Breast epithelium (tissue), 4 donors: Measurements from ENCODE around the gene MYRF. TPM values are rescaled to one million over a fixed set of nuclear protein-coding genes. Genes with fewer than 3 reads are reported as not detected.

Experiments used
- DNase-seq, 2 donors: peaks; one replicate each; pipeline ENCODE4 v3.0.0-alpha.2; 2019; ENCODE audit warnings: low spot score in 2 of 2
- H3K27ac ChIP-seq, 2 donors: fragments of 200-600 bp; sonication (generic) in 1 of 2; one replicate each; pipeline ENCODE4 v1.5.1; 2016 to 2019; ENCODE audit warnings: mild to moderate bottlenecking in 1 of 2
- H3K27me3 ChIP-seq, 2 donors: fragments of 200-600 bp; sonication (generic) in 1 of 2; one replicate each; pipeline versions ENCODE4 v1.5.1 to v1.6.0; 2017 to 2019; ENCODE audit warnings: control low read depth in 1 of 2, mild to moderate bottlenecking in 1 of 2
- H3K36me3 ChIP-seq: fragments of 200-600 bp; one replicate; pipeline ENCODE4 v1.5.1; 2019
- H3K4me1 ChIP-seq, 2 donors: fragments of 200-600 bp; sonication (generic); one replicate each; pipeline ENCODE4 v1.5.1; 2016 to 2019; ENCODE audit warnings: control low read depth in 1 of 2
- H3K4me3 ChIP-seq, 3 donors: fragments of 200-600 bp; sonication (generic); 1 replicate in 2 of 3; 2 replicates in 1 of 3; pipeline ENCODE4 v1.5.1; 2016 to 2019; ENCODE audit warnings: mild to moderate bottlenecking in 3 of 3, moderate library complexity in 2 of 3
- H3K9me3 ChIP-seq, 2 donors: fragments of 200-600 bp; sonication (generic) in 1 of 2; one replicate each; pipeline ENCODE4 v1.5.1; 2016 to 2019; ENCODE audit warnings: control low read depth in 1 of 2
- CTCF ChIP-seq, 3 donors: fragments of 450-650 bp; IDR thresholded peaks; one replicate each; pipeline ENCODE4 v1.5.1; 2016 to 2017; ENCODE audit warnings: antibody characterized with exemption in 3 of 3, mild to moderate bottlenecking in 3 of 3, moderate library complexity in 3 of 3
- POLR2A ChIP-seq: fragments of 450-650 bp; IDR thresholded peaks from one replicate; pipeline ENCODE4 v1.6.1; 2016; ENCODE audit warnings: antibody characterized with exemption, mild to moderate bottlenecking, moderate library complexity
- POLR2AphosphoS5 ChIP-seq, 3 donors: sonication (generic); formaldehyde crosslinking; IDR thresholded peaks; one replicate each; pipeline ENCODE4 v1.6.1; 2017; ENCODE audit warnings: antibody characterized with exemption in 3 of 3
- intact Hi-C: fragments of 100-400 bp; cut with DNase I; formaldehyde crosslinking; loops from one replicate; pipeline ENCODE4 v1.15.1; 2023; ENCODE audit warnings: low total_unique reads
- total RNA-seq, 3 donors: library from RNA; depleted of rRNA; stranded (reverse); fragments of >200 nt; gene quantifications; one replicate each; pipeline ENCODE4 v1.1.0, GENCODE V29; 2016

MYRF gene
- total RNA-seq, 3 donors from 2014 or later = 0.32 to 6.9 (median 0.66) TPM

DNA sequence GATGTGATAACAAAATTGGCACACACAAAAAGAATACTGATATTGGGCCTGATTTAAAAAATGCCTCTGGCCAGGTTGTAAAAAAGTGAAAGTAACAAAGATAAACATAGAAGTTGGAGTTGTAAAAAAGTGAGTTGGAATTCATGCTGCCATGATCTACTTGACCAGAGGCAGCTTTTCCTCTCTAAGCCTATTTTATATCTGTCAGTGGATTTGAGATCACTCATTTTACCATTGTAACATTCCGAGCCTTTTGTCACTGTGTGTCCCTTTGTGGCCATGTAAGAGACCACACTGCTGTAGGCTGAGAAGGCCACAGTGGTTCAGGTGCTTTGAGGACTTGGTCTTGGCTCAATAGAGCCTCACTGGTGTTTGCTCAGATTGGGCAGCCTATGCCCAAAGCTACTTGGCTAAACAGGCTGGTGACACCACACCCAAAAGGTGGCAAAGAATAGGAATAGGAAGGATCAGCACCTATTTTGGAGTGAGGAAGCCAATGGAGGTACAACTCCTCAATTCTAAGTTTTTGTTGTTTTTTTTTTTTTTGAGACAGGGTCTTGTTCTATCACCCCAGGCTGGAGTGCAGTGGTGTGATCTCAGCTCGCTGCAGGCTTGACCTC is 47.3 kb downstream of the MYRF start:
- H3K27ac ChIP-seq = no peak overlapping the region
- intact Hi-C loops = loop anchor here (10.0 kb wide), 1 partner anchor 285 kb away; no protein-coding TSS in a partner anchor

DNA sequence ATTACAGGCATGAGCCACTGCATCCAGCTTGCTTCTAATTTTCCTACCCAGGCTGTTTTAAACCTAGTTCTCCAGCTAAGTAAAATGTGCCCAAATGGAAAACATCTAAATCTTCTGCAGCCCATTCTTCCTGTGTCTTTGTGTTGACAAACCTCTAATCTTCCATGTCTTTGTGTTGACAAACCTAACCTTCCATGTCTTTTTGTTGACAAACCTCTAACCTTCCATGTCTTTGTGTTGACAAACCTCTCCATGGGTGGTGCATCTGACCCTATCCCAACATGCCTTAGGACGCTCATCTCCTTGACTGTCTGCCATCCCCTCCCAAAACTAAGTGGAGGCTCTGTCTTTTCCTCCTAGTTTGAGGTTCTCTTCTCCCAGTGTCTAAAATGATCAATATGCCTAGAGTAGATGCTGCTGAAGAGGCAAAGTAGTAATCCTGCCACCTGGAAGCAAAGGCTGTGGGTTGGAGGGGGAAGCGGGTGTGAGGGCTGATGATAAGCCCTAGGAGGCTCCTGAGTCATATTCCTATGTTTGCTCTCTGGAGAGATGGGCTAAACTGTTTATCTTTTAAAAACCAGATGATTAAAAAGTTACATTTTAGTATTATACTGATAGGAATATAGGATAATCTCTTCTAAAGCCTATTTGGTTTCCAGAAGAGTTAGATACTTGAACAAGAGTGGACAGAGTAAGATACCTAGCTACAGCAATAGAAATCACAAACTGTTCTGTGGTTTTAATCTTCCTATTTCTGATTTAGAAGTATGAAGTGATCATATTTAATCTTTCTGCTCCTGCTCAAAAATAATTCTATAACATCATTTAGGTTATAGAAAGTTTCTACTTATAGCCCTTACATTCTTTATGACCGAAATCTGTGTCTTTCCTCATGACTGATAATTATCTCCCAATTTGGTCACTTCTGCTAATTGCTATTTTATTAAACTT is 48.2 kb downstream of the MYRF start:
- no peak for DNase-seq
- TF ChIP-seq POLR2AphosphoS5 (IDR thresholded peaks at IDR 0.05) (no peak), CTCF (IDR thresholded peaks at IDR 0.05) (no peak), POLR2A (no peak)
- Histone ChIP-seq H3K9me3 (no peaks in the 10 kb centered on the region), H3K4me1 (no peaks in the 10 kb centered on the region), H3K27me3 (no peaks in the 10 kb centered on the region), H3K27ac (no peak overlapping the region), H3K4me3 (no peak overlapping the region), H3K36me3 (no peaks in the 10 kb centered on the region)
- intact Hi-C loops = no loop called here

More for the DNA sequence above, 47.3 kb downstream of the MYRF start:
- no peak overlapping the region for H3K4me3 ChIP-seq
- TF ChIP-seq POLR2AphosphoS5 (IDR thresholded peaks at IDR 0.05) (no peak), POLR2A (no peak), CTCF (IDR thresholded peaks at IDR 0.05) (no peak)
- no peak for DNase-seq
- no peaks in the 10 kb centered on the region for H3K36me3 ChIP-seq
- H3K27me3 ChIP-seq = no peaks in the 10 kb centered on the region
- no peaks in the 10 kb centered on the region for H3K9me3 ChIP-seq
- H3K4me1 ChIP-seq = no peaks in the 10 kb centered on the region

DNA sequence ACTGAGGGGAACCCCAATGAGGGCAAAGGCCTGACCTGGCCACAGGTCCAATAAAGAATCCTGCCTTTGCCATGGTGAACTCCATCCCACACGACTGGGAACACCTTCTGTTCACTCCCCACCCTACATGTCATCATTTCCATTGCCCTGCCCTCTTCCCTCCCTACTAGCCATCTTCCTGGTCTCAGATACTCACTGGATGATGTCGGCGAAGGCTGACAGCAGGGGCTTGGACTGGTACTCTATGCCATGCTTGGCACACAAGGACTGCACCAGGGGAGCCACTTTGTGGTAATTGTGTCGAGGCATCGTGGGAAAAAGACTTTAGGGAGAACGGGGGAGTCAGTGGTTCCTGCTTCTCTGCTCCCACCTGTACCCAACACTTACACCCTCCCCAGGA is 50.2 kb downstream of the MYRF start:
- no peaks in the 10 kb centered on the region for H3K36me3 ChIP-seq
- intact Hi-C loops = no loop called here

GRCh38 chr11:61803889-61804647 is 51.6 kb downstream of the MYRF start:
- Histone ChIP-seq H3K27ac (no peak overlapping the region), H3K4me1 (no peaks in the 10 kb centered on the region), H3K4me3 (no peak overlapping the region), H3K27me3 (no peaks in the 10 kb centered on the region), H3K36me3 (no peaks in the 10 kb centered on the region), H3K9me3 (no peaks in the 10 kb centered on the region)
- intact Hi-C loops = no loop called here
- DNase-seq = no peak
- TF ChIP-seq CTCF (IDR thresholded peaks at IDR 0.05) (no peak), POLR2A (no peak), POLR2AphosphoS5 (IDR thresholded peaks at IDR 0.05) (no peak)

More for the DNA sequence above, 50.2 kb downstream of the MYRF start:
- no peak for DNase-seq
- Histone ChIP-seq H3K27ac (no peak overlapping the region), H3K4me3 (no peak overlapping the region), H3K9me3 (no peaks in the 10 kb centered on the region), H3K4me1 (no peaks in the 10 kb centered on the region), H3K27me3 (no peaks in the 10 kb centered on the region)
- TF ChIP-seq CTCF (IDR thresholded peaks at IDR 0.05) (no peak), POLR2A (no peak), POLR2AphosphoS5 (IDR thresholded peaks at IDR 0.05) (no peak)
